Non-pigmented ciliary epithelial cell (primary cell): ENCODE results near the gene CDH22.

ENCODE experiments used
- DNase-seq: peaks from one replicate; pipeline ENCODE4 v3.0.0-alpha.2; 2010; ENCODE audit warnings: low read depth

CDH22 gene

GRCh38 chr20:46308258-46309157 lies at the start of gene CDH22:
Gene CDH22 (minus strand): TSS chr20:46308498. CDS start chr20:46251294, 57,204 bp downstream.
- DNase-seq, result no peak

DNA sequence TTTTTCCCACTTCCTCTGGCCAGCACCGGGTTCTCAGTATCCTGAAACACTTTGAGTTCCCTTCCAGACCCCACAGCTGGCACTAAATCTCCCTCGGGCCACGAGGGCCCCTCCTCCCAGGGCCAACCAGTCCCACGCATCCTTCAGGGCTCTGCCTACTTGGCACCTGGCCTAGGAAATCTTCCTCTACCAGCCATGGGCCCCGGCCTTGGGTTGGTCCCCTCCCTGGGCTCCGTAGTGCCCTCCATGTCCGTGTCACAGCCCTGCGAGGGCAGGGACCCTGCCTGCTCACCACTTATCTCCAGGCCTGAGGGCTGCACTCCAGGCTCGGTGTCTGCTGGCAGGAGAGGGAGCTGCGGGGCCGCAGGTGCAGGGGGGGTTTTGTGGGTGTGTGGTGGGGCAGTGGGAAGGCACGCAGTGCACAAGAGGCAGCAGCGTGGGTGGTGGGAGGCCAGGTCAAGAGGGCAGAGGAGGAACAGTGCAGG lies 48.8 kb upstream of the CDH22 start:
- no peak for DNase-seq

DNA sequence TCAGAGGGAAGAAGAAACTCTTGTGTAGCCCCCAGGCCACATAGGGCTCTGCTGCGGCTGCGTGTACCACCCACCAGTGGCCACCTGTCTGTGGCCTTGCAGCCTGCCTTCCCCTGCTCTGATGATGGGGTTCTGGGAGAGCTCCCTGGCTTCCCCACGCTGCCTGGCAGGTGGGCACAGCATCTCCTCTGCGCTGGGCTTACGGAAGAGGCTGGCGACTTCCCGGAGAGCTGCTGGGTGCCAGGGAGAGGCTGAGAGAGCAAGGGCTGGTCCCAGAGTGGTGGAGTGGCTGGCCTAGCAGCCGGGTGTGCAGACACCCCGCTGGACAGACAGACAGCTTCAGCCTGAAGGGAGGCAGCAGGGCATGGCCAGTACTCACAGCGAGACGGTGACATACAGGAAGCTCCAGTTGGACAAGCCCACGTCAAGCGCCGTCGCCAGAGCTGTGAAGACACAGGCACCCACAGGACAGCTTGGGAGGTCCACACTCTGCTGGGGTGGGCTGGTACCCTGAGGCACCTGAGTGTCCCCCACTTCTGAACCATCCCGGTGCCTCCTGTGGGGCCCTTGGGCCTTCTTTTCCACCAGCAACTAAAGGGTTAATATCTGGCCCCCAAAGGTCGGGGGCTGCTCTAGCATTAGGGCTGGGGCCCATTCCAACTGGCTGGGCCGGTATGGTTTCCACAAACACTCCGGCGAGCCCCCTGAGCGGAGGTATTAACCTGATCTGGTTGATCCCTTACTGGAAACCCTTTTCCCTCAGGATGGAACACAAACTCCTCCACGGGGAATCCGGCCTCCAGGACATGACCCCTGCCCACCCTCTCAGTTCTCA lies 48.1 kb upstream of the CDH22 start:
- DNase-seq, result no peak

GRCh38 chr20:46355778-46356177 lies 47.5 kb upstream of the CDH22 start:
- no peak for DNase-seq

DNA sequence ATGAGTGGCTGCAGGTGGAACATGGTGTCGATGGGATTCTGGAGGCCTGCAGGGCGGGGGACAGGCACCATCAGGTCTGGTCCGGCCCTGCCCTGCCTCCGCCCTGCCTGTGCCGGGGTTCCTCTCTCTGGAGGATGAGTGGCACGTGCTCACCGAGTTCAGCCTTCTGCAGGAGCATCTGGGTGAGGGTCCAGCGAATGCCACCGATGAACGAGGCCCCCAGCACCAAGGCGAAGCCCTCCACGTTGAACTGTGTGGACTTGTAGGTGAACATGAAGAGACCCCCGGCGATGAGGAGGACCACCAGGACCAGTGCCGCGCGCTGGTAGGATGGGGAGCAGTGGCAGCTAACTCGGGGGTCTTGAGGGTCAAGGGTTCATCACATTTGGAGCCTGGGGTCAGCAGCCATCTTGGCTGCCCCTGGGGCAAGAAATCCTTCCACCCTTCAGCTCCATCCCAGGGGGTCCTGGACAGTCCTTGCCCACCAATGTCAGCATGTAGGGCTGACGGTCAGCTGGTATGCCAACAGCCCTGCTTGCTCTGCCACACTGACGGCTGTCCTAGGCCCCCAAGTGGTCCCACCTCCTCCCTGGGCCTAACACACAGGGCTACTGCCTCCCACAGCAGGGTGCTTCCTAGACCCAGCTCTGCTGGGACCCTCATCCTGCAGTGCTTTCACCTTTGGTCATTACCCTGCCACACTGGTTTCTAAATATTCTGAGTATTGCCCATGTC lies 46.8 kb upstream of the CDH22 start:
- no peak for DNase-seq

DNA sequence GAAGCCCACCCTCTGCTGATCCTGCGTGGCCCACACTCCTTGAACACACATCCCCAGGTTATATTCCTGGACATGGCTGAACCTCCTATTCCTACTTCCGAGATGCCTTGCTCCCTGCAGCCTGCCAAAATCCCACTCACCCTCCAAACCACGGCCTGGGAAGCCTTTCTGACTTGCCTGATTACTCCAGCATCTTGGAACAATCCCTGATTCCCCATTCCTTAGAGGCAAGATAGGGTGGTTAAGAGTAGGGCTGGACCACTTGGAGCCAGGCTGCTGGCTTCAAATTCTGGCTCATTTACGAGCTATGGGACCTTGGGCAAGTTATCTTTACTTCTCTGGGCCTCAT lies 45.9 kb upstream of the CDH22 start:
- no peak for DNase-seq

GRCh38 chr20:46353500-46354206 lies 45.4 kb upstream of the CDH22 start:
- DNase-seq, result no peak

DNA sequence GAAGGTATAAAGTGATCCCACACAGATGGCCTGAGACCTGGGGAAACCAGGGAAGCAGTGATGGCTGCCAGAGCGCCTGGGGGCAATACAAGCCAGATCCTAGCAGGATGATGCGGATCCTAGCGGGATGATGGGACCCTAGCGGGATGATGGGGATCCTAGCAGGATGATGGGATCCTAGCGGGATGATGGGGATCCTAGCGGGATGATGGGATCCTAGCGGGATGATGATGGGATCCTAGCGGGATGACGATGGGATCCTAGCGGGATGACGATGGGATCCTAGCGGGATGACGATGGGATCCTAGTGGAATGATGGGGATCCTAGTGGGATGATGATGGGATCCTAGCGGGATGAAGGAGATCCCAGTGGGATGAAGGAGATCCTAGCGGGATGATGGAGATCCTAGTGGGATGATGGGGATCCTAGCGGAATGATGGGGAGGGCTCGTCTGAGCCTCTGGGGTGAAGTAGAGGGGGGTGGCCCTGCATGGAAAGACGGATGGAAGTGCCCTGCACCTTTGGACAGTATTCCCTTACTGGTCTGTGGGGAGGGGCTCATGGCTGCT lies 44.2 kb upstream of the CDH22 start:
- no peak for DNase-seq

- no peak for DNase-seq
Measured at GRCh38 chr20:46351357-46352058, 43.2 kb upstream of the CDH22 start.

DNA sequence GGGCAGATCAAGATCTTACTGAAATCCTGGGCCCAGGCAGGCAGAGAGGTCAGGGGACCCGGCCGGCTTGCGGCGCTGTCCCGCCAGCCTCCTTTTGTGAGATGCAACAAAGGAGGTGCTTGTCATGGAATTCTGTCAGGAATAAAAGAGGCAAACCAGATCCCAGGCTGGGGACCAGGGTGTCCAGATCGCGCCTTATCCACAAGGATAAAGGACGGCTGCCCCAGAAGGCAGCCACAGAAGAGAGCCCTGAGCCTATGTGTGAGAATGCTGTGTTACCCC lies 42.6 kb upstream of the CDH22 start:
- no peak for DNase-seq

GRCh38 chr20:46350201-46350985 lies 42.1 kb upstream of the CDH22 start:
- peak; percentile 79 for DNase-seq

DNA sequence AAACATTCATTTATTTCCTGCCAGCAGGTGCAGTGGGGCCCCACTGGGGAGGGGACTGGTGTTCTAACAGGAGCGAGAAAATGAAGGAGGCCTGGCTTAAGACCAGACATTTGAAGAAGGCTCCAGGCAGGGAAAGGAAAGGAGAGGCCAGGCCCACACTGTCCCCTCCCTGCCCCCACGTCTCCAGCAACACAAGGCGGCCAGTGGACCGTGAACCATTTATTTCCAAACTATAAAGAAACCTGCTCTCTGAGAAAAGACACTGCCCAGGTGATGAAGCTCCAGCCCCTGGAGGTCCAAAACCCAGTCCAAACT lies 41.4 kb upstream of the CDH22 start:
- no peak for DNase-seq

DNA sequence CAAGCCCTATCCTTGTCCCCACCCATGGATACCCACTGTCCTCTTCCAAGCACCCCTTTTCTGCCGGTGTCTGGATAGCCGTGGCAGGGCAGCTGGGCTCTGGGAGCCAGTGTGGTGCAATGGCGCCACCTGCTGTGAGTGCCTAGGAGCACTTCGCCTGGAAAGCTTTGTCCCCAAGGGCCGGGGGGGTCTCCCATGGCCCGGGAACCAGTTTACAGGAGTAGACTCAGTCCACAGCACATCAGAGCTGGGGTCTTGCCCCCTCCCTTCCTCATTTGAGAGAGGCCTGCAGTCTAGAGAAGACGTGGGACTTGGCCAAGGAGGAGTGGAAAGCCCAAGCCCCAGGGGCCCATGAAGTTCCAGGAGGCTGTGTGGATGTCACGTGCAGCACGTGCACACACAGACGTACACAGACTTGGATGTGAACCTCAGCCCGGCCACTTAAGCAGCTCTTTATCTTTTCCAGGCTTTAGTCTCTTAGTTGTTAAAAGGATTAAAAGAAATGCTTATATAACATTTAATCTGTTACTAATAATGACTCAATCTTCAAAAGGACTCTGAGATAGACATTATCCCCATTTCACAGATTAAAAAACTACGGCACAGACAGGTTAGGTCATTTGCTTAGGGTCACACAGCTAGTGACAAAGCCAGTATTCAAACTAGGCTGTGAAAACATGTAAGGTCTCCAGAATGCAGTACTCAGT lies 40.9 kb upstream of the CDH22 start:
- no peak for DNase-seq

- no peak for DNase-seq
Measured at GRCh38 chr20:46347841-46348803, 39.8 kb upstream of the CDH22 start.

GRCh38 chr20:46346770-46347169 lies 38.5 kb upstream of the CDH22 start:
- DNase-seq, result no peak

DNA sequence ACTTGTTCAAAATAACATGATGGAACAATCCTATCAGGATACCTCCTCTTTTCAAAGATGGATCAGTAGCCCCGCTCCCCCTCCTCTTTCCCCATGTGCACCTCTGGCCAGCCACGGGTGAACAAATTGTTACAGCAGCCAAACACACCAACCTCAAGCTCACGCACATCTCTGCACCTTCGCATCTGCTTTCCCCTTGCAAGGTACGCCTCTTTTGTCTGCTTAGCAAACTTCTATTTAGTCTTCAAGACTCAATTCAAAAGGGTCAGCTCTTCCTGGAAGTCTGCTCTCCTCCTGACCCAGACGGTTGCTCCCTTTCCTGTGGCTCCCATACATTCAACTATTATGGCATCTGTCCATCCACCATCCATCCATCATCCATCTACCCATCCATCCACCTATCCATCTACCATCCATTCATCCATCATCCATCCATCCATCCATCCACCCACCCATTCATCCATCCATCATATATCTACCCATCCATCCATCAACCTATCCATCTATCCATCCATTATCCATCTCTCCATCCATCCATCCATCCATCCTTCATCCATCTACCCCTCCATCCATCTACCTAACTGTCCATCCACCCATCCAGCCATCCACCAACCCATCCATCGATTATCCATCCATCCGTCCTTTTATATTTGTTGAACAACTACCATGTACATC lies 36.3 kb upstream of the CDH22 start:
- no peak for DNase-seq

DNA sequence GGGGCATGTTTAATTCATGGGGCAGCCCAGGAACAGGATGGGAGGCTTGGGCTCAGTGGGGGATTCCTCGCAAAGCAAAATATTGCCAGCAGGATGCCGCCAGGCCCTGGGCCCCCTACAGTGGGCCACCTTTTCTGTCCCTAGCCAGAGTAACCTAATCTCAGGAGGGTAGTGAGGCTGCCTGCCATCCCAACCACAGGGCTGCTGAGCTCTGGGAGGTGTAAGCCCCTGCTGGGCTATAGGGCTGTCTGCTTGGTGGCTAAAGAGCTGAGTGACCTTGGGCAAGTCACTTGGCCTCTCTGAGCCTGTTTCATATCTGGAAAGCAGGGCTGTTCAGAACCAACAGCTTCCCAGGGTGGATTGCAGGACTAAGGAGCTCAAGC lies 35.7 kb upstream of the CDH22 start:
- DNase-seq, result no peak
